HS-5 (cell line): ENCODE measurements around the gene PLET1.

Experiments
- DNase-seq: peaks from one replicate; pipeline ENCODE4 v3.0.0-alpha.2; 2012; ENCODE audit warnings: low read depth

PLET1 gene

GRCh38 chr11:112238041-112238440 lies 22.6 kb downstream of the PLET1 start:
- no peak for DNase-seq

DNA sequence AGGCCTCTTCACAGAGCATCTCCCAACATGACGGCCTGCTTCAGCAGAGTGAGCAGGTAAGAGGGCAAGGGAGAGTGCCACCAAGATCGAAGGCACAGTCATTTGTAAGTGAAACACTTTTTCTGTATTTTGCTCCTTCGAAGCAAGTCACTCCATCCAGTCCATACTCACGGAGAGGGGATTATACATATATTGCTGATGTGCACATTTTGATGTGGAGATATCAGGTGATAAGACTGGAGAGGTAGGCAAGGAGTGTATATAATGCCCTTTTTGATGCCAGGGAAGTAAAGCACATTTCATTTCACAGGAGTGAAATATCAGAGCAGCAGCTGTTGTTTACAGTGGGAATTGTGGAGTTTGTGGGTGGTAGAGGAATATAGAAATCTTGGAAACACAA lies 23.2 kb downstream of the PLET1 start:
- no peak for DNase-seq

DNA sequence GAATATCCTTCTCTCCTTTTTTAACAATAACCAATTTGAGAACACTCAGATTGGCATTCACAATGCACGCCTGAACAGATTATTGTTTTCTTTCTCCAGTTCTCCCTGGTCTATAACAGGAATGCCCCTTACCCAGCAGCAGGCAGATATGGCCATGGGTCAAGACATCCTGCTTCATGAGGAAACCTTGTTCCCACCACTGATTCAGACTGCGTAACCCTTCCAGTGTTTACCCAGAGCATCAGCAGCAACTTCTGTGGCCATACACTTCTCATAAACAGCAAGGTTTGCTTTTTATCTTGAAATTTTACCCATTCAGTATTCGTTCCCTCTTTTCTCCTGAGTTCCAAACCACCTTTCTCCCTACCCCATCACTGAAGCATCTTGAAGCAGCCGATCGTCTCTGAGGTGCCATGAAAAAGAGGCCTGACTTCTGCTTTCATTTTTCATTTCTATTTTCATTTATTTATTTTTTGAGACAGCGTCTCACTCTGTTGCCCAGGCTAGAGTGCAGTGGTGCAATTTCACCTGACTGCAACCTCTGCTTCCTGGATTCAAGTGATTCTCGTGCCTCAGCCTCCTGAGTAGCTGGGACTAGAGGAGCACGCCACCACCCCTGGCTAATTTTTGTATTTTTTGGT lies 24.8 kb downstream of the PLET1 start:
- no peak for DNase-seq

DNA sequence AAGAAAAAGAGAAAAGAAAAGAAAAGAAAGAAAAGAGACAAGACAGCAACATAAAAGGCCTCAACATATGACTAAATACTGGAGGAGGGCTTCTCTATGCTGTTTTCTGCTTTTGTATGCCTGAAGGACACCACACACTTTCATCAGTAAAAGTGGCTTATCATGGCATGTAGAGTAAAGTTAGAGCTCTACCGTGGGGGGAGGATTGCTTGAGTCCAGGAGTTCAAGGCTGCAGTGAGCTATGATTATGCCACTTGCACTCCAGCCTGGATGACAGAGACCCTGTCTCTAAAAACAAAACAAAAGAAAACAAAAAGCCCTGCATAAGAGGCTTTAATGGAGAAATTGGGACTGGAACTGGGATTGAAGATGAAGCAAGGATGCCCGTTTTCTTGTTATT lies 28.7 kb downstream of the PLET1 start:
- DNase-seq: no peak

DNA sequence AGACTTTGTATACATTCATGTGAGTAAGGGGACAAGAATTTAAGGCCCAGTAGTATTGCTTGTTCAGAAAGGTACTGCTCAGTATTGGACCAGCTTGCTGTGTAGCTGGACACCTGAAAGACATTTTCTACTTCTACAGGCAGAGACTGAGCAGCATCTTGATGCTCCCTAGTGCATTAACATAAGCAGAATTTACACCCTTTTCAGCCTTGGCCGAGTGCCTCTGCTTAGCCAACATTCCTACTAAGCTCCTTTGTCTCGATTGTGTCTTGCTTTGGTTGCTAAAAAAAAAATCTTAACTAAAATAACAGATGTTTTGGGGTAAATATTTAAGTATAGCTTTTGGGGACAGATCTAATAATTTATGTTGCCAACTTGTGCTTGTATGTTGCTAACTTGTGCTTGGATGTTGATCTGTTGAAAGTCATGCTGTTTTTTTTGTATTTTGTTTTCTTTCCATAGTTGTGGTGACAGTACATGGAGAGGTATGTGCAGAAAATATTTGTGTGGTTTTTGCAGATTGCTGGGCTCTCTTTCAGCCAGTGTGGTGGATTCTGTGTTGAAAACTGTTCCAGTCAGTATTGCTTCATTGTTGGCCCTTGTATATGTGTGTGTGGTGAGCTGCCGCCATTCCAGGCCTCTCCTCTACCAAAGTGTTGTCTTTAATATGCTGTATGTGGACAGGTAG lies 30.8 kb downstream of the PLET1 start:
- no peak for DNase-seq

DNA sequence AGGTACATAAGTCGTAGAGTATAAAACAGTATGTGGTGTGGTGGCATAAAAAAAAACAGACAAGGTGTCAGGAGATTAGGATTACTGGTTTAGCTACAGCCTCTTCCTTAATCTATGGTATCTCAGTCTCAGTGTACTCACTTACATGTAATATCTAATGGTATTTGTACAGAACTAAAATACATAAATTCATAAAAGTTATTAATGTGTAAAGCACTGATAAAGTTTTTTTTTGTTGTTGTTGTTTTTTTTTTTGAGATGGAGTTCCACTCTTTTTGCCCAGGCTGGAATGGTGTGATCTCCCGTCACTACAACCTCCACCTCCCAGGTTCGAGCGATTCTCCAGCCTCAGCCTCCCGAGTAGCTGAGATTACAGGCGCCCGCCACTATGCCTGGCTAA lies 31.5 kb downstream of the PLET1 start:
- no peak for DNase-seq

DNA sequence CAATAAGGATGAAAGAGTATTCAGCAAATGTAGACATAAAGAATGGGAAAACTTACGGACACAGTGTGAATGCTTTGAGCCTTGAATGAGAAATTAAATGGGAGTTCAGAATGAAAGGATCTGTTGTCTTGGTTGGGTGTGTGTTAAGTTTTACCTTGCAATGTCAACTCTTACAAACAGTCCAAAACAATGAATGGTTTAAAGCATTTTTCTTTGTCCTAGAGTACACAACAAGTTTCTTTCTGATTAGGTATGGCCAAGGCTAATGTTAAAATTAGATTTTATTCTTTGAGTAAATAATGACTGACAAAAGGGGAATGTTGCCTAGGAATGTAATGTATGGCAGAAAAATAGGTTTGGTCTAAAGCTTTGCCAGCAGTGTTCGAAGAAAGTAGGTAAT lies 32.0 kb downstream of the PLET1 start:
- DNase-seq: no peak

- no peak for DNase-seq
Measured at GRCh38 chr11:112227471-112227870, 33.2 kb downstream of the PLET1 start.

DNA sequence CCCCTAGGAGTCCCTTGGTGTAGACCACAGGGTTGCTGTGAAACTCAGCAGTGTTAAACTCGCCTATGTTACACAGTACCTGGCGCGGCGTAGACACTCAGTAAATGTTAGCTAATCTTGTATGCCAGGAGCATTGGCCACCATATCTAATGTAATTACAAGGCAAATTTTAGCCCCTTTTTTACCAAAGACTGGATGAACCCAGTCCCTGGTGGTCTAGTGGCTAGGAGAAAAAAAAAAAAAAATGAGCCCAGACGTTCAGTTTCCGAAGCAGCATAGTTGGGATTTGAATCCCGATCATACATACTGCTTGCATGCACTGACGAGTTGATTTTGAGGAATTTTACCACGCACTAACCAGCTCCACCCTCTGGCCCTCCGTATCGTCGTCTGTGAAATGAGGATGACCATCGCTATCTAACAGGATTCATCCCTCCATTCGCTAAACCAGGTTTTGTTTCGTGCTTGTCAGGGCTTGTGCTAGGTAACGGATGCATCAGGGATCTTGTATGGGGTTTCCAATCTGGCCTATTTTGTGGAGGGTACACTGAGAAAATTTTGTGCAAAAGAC lies 33.7 kb downstream of the PLET1 start:
- DNase-seq: no peak

GRCh38 chr11:112226062-112226830 lies 34.4 kb downstream of the PLET1 start, which contains the start of gene PTS:
PTS (plus strand) TSS chr11:112226428; CDS start chr11:112226444, 16 bp downstream.
- peak; percentile 67 for DNase-seq

GRCh38 chr11:112225753-112226061 lies 35.0 kb downstream of the PLET1 start:
- no peak for DNase-seq

DNA sequence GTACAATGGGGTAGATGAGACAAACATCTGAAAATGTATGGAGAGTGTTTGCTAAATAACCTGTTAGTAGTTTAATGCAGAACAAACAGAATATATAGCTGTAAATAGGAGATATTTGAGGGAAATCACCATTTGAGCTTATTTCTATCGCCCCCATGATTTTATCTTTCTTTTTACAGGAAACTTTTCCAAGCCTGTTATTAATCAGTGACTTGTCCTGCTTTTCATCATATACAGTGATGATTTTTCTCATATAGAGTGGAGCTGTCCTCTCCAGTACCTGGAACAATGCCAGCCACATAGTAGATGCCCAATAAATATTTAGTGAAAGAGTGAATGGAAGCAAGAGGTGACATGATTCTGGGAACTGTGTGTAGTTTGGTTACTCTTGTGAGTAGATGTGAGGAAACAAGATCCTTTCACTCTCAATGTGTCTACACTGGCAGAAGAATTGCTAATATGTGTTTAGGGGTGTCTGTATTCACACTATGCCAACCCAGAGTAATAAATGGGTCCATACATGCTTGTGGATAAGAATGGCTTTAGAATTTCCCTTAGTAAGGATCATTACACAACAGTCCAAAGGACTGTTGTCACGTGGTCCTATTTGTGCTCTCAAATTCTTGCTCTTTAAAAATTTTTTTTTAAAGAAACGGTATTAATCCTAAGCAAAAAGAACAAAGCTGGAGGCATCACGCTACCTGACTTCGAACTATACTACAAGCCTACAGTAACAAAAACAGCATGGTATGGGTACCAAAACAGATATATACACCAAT lies 36.7 kb downstream of the PLET1 start:
- DNase-seq: no peak

DNA sequence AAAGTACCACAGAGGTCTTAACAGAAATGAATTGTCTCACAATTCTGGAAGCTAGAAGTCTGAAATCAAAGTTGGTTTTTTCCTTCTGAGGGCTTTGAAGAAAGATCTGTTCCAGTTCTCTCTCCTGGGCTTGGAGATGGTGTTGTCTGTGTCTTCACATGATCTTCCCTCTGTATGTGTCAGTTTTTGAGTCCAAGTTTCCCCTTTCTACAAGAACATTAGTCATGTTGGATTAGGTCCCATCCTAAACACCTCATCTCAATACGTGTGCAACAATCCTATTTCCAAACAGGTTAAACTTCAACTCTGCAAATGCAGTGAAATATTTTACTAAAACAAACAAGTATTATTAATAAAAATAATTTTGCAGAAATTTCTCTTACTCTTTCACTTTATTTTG lies 37.5 kb downstream of the PLET1 start:
- no peak for DNase-seq

- DNase-seq: no peak
Measured at GRCh38 chr11:112222303-112222702, 38.4 kb downstream of the PLET1 start.

GRCh38 chr11:112221274-112221835 lies 39.3 kb downstream of the PLET1 start:
- no peak for DNase-seq

GRCh38 chr11:112219476-112220232 lies 41.0 kb downstream of the PLET1 start:
- DNase-seq: peak; percentile 52

DNA sequence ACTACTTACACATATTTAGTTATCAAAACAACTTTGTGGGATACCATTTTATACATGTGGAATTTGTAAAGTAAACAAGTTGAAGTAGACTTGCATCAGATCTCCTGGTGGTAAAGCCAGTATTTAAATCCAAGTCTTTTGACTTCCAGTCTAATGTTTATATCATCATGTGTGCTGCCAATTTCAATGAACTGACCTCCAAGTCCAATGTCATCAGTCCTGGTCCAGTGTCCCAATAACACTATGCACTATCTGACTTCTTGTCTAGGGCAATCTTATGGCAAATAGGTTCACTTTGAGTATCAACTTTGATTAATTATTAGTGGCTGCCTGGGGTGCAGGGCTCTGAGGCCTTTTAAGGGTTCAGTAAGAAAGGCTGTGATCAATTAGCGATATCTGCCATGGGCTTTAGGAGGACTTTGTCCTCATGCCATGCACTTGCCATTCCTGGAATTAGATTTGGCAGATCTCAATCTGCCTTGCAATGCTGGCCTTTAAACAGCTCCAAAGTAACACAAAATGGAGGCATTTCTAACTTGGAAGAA lies 44.0 kb downstream of the PLET1 start:
- no peak for DNase-seq

DNA sequence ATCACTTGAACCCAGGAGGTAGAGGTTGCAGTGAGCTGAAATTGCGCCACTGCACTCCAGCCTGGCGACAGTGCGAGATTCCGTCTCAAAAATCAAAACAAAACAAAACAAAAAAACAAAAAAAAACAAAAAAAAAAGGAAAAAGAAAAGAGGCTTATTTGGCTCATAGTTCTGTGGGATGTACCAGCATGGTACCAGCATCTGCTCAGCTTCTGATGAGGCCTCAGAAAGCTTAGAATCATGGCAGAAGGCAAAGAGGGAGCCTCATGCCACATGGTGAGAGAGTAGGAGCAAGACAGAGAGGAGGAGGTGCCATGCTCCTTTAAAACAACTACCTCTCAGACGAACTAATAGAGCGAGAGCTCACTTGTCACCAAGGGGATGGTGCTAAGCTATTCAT lies 45.0 kb downstream of the PLET1 start:
- DNase-seq: no peak

- DNase-seq: no peak
Measured at GRCh38 chr11:112213753-112214152, 46.9 kb downstream of the PLET1 start.

- DNase-seq: no peak
Measured at GRCh38 chr11:112212710-112213109, 48.0 kb downstream of the PLET1 start.

DNA sequence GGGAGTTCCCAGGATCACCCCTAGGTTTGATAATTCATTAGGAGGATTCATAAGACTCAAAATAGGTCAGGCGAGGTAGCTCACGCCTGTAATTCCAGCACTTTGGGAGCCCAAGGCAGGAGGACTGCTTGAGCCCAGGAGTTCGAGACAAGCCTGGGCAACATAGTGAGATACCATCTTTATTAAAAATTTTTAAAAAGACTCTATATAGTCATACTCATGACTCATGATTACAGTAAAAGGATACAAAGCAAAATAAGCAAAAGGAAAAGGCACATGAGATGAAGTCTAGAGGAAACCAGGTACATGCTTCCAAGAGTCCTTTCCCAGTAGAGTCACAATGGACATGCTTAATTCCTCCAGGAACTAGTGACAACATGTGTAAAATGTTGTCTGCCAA lies 48.4 kb downstream of the PLET1 start:
- no peak for DNase-seq
